Measurements from ENCODE around the gene TUSC2. TPM values are rescaled to one million over a fixed set of nuclear protein-coding genes. Genes with fewer than 3 reads are reported as not detected.
A peak's percentile ranks its signal among the peaks of the same experiment; 100 is the strongest.

TUSC2 gene
- total and polyA plus RNA-seq, 2 of the 13 experiments (the other 11 are each of a cell fraction or from before 2014, with no cell fraction given): 36.7 to 39.1 TPM

DNA sequence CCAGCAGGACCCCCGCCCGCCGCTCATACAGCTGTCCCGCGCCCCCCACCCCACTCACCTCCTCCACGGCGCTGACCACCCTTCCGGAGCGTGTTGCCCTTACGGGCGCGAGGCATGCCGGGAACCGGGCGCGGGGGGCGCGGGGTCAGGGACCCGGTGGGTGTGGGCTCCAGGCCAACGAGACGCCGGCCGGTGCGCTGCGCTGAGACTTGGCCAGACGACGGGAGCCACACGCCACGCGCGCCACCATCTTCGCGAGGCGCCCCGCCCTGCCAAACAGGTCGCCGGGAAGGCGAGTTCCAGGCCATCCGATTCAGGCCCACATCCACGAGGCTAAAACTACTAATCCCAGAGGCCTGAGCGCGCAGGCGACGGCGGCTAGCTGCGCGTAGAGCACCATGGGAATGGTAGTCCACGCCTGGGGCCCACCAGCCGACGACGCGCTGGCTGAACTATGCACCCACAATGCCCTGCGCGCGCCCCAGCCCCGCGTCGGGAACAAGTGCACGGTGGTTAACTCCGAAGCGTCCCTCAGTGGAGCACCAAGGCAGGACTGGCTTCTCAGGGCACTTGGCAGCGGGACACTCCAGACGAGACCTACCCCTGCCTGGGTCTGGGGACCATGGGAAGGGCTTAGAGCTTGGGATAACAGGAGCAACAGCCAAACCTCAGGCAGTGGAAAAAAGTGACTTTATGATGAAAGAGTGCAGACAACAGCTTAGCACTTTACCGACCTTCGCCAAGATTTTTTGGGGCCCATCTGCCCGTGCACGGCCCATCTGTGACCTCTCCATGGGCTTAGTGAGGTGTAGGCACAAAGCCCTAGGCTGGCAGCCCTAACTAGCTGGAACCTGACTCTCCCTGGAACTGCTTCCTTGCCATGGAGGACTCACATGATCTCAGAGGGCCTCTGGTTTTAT is 35.6 kb downstream of the TUSC2 start, which contains the start of gene IFRD2 (continued):
- no peak for TF ChIP-seq SYNCRIP (IDR thresholded peaks at IDR 0.05; ENCODE audit: insufficient read depth, low read depth, low read length)
- peak; percentile 70; the same call in 1 of the 2 replicates for TF ChIP-seq PRDM10 (CRISPR knock-in tag; IDR thresholded peaks at IDR 0.05; ENCODE audit: low read depth)
- no peak for TF ChIP-seq ARID5B (CRISPR knock-in tag; IDR thresholded peaks at IDR 0.05)
- TF ChIP-seq NR3C1 (CRISPR knock-in tag; IDR thresholded peaks at IDR 0.05): no peak
- peak; percentile 50; the same call in 1 of the 2 replicates for TF ChIP-seq ERF (CRISPR knock-in tag; IDR thresholded peaks at IDR 0.05)
- TF ChIP-seq TAF1 (CRISPR knock-in tag; IDR thresholded peaks at IDR 0.05): peak; percentile 92
- peak; percentile 92 for TF ChIP-seq GATAD1 (CRISPR knock-in tag; IDR thresholded peaks at IDR 0.05)
- TF ChIP-seq TRIM24 (CRISPR knock-in tag; IDR thresholded peaks at IDR 0.05): no peak
- no peak for TF ChIP-seq ZNF451 (CRISPR knock-in tag; IDR thresholded peaks at IDR 0.05)
- TF ChIP-seq, protein P1, sequence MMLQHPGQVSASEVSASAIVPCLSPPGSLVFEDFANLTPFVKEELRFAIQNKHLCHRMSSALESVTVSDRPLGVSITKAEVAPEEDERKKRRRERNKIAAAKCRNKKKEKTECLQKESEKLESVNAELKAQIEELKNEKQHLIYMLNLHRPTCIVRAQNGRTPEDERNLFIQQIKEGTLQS (CRISPR knock-in tag; IDR thresholded peaks at IDR 0.05): no peak
- TF ChIP-seq NRL (CRISPR knock-in tag; IDR thresholded peaks at IDR 0.05; ENCODE audit: borderline replicate concordance): no peak; the same call in 1 of the 2 replicates
- TF ChIP-seq ZFP90 (CRISPR knock-in tag; IDR thresholded peaks at IDR 0.05; ENCODE audit: borderline replicate concordance): no peak
- no peak; the same call in 1 of the 2 replicates for TF ChIP-seq RFX1 (IDR thresholded peaks at IDR 0.05)
- peak; percentile 26; the same call in 1 of the 2 replicates for TF ChIP-seq MTA1 (CRISPR knock-in tag; IDR thresholded peaks at IDR 0.05; ENCODE audit: borderline replicate concordance)
- no peak for TF ChIP-seq ZBTB34 (CRISPR knock-in tag; IDR thresholded peaks at IDR 0.05)
- no peak; the same call in 1 of the 2 replicates for TF ChIP-seq MEIS2 (CRISPR knock-in tag; IDR thresholded peaks at IDR 0.05)
- TF ChIP-seq ZNF430 (CRISPR knock-in tag; IDR thresholded peaks at IDR 0.05): no peak
- no peak for TF ChIP-seq HNF4A (CRISPR knock-in tag; IDR thresholded peaks at IDR 0.05)
- peak; percentile 53 for TF ChIP-seq POGZ (CRISPR knock-in tag; IDR thresholded peaks at IDR 0.05)

Data from HepG2 (cell line).